Fibroblast of the conjunctiva (primary cell): ENCODE data around the gene TXNDC2.
"Not testable (repeated sequence)": the region's sequence is repeated elsewhere in the genome, so short reads cannot be mapped to it uniquely, and the experiment has no call there.

Experiments used
- DNase-seq: peaks from one replicate; pipeline ENCODE4 v3.0.0-alpha.2; 2010; ENCODE audit warnings: low read depth

The TXNDC2 gene

DNA sequence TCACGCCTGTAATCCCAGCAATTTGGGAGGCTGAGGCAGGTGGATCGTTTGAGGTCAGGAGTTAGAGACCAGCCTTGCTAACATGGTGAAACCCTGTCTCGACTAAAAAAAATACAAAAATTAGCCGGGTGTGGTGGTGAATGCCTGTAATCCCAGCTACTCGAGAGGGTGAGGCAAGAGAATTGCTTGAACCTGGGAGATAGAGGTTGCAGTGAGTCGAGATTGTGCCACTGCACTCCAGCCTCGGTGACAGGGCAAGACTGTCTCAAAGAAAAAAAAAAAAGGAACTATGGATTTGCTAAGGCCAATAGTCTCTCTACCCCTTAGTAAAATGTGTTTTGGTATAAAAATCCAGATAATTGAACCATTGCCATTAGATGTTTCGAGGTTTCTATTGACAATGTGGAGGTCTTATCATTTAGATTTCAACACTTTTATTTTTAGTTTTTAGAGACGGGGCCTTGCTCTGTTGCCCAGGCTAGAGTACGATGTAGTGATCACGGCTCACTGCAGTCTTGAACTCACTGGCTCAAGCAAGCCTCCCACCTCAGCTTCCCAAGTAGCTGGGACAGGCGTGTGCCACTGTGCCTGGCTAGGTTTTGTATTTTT, 1.1 kb upstream of the TXNDC2 start:
- no peak for DNase-seq

DNA sequence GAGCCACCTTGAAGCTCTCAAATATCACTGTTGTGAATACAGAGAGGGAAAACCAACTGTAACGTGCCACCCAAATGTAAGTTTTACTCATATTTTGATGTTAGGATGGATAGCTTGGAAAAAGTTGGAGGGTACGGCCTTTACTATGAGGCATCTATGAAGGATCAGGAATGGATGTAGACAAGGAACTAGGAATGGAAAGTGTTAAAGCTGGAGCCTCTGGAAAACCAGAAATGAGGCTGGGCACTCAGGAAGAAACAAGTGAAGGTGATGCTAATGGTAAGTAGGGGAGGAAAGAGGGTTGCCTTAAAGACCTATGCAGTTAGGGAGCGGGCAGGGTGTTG, 204 bp downstream of the TXNDC2 start:
- DNase-seq: no peak

DNA sequence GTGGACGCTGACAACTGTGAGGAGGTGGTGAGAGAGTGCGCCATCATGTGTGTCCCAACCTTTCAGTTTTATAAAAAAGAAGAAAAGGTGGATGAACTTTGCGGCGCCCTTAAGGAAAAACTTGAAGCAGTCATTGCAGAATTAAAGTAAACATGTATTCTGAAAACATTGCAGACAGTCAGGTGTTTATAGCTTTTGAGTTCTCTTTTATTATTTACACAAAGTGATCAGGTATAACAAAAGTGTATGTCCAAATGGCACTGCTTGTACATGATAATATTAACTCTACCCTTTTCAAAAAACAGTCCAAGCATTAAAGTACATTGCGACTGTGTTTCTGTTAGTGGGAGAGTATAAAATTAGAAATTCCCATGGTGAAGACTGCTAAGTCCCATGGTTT, 2.2 kb downstream of the TXNDC2 start:
- DNase-seq: no peak

DNA sequence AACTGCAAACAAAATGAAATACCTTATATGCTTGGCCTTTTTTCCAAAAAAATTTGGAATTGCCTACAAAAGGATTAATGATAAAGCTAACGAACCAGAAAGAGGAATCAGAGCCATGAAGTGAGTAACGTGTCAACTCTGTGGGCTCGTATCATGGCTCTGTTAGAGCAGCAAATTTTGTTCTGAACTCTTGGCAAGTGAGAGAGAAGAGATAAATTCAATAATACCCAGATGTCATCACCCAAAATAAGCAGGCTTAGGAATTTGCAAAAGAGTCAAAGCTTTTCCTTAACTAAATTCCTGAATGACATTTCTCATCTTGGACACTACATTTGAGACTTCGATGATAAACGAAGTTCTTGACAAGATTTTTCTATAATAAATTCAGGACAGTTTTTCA, 4.4 kb downstream of the TXNDC2 start:
- DNase-seq: no peak

DNA sequence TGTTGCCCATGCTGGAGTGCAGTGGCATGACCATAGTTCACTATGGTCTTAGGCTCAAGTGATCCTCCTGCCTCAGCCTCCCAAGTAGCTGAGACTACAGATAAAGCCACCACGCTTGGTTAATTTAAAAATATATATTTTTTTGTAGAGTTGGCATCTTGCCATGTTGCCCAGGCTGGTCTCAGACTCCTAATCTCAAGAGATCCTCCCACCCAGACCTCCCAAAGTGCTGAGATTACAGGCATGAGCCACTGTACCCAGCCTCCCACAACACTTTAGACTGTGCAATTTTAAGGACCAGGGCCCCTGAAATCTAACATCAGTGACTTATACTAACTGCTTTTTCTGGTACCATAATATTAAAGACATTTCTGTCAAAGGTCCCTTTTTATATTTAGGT, 5.2 kb downstream of the TXNDC2 start:
- no peak for DNase-seq

DNA sequence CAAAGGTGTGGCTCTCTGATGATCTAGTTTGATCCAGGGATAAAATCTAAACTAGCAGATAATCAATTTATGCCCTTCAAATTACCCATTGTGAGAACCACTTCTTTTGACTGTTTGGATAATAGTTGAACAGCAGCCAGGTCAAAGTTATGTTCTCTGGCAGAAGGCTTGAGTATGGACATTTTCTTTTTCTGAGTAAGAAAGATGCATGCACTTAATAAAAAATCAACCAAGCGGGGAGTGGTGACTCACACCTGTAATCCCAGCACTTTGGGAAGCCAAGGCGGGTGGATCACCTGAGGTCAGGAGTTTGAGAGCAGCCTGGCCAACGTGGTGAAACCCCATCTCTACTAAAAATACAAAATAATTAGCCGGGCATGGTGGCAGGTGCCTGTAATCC, 5.7 kb downstream of the TXNDC2 start:
- not testable (repeated sequence) for DNase-seq

DNA sequence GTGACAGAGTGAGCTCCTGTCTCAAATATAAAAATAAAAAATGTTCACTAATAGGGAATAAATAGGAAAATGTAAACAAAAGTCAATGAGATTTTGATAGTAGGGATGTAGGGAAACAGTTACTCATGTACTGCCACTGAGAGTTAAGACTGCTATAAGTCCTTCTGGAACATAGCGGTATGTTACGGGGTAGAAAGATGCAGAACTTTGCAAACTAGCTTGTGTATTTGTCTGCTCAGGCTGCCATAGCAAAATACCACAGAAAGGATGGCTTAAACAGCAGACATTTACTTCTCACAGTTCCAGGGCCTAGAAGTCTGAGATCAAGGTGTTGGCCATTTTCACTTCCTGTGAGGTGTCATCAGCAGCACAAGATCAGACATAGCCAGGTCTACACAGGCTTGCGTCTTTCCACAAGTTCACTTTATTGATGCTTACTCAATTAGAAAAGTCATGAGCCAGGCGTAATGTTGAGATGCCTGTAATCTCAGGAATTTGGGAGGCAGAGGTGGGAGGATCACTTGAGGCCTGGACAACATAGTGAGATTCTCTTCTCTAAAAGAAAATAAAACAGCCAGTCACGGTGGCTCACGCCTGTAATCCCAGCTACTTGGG, 8.8 kb downstream of the TXNDC2 start:
- DNase-seq: no peak

DNA sequence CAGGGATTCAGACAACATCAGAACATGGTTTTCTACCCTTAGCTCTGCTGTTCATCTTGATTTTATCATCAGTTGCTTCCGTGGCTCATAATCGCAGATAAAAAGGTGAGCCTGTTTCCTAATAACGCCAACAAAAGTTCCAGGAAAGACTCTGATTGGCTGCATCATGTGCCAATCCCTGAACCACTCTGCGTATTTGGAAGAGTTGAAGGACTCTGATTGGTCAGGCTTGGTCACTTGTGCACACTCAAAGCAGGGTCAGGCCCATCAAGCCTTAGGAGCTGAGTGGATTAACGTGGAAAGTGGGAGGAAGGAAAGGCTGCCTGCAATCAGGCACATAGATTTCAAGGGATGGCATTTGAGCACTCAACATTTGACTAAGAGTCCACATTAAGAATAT, 11.4 kb downstream of the TXNDC2 start:
- no peak for DNase-seq

DNA sequence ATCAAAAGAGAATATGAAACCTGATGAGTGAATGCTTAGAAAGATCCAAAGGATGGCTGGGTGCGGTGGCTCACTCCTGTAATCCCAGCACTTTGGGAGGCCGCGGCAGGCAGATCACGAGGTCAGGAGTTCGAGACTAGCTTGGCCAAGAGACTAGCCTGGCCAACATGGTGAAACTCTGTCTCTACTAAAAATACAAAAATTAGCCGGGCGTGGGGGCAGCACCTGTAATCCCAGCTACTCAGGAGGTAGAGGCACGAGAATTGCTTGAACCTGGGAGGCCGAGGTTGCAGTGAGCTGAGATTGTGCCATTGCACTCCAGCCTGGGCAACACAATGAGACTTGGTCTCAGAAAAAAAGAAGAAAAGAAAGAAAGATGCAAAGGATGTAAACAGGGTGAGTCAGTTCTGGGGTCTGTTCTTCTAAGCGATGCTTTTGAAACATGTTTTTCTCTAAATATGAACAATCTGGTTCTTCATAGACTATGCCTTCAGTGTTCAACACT, 12.1 kb downstream of the TXNDC2 start:
- not testable (repeated sequence) for DNase-seq

DNA sequence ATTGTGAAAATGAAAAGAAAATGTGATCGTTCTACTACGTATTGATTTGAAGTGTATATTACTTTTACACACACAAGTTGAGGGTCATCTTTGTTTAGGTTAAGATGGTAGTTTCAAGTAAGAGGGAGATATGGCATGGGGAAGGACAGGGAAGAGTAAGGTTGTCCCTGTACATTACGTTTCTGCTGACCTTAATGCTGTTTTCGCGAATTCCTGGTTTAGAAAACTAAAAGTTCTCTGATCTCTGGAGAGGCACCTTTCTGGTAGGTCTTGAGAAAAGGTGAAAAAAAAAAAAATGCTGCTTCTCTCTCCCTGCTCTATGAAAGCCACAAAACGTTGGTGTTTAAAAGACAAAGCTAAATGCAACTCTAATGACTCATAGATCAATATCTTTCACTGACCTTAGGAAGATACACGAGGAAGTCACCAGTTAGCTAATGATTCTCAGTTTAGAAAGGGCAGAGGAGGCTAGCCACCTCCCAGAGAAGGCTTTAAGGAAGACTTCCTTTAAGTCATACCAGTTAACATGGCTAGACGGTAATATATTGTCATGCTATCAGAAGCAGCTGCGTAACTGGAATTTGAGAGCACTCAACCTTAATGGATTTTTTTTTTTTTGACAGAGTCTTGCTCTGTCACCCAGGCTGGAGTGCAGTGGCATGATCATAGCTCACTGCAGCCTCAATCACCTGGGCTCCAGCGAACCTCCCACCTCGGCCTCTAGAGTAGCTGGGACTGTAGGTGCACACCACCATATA, 13.2 kb downstream of the TXNDC2 start:
- DNase-seq: no peak

DNA sequence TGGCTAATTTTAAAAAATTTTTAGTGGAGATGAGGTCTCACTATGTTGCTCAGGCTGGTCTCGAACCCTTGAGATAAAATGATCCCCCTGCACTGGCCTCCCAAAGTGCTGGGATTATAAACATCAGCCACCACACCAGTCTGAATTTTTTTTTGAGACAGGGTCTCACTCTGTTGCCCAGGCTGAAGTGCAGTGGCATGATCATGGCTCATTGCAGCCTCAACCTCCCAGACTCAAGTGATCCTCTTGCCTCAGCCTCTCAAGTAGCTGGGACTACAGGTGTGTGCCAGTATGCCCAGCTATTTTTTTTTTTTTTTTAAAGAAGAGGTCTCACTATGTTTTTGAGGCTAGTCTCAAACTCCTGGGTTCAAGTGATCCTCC, 13.8 kb downstream of the TXNDC2 start:
- DNase-seq: not testable (repeated sequence)

DNA sequence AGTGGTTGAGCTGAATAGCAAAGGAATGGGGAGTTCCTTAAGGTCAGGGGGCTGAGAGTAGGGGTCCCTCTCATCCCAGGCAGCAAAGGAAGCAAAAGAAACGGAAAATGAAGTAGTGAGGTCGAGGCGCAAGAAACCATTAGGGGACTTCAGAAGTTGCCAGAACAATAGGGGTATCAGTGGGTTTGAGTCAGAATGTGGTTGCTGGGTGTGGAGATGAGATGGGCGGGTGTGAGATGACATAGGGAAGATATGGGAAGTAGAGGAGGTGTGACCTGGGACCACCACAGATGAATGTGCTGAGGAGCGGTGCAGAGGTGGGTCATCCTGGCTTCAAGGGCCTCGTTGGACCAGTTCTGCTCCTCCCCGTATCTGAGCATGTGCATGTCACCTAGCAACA, 14.9 kb downstream of the TXNDC2 start:
- DNase-seq: no peak

DNA sequence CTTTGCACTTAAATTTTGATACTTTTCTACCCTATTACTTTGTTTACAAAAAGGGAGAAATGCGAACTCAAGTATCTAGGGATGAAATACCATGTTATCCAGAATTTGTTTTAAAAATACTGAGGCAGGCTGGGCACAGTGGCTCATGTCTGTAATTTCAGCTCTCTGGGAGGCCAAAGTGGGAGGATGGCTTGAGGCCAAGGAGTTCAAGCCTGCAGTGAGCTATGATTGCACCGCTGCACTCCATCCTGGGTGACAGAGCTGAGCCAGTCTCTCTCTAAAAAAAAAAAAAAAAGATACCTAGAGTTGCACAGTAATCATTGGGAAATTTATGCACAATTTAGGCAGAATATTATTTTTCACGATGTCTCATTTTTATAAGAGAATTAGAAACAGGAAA, 15.6 kb downstream of the TXNDC2 start:
- DNase-seq: no peak

DNA sequence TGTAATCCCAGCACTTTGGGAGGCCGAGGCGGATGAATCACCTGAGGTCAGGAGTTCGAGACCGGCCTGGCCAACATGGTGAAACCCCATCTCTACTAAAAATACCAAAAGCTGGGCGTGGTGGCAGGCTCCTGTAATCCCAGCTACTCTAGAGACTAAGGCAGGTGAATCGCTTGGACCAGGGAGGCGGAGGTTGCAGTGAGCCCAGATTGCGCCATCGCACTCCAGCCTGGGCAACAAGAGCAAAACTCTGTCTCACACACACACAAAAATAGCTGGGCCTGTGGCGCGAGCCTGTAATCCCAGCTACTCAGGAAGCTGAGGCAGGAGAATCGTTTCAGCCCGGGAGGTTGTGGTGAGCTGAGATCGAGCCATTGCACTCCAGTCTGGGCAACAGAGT, 16.5 kb downstream of the TXNDC2 start:
- DNase-seq: not testable (repeated sequence)

DNA sequence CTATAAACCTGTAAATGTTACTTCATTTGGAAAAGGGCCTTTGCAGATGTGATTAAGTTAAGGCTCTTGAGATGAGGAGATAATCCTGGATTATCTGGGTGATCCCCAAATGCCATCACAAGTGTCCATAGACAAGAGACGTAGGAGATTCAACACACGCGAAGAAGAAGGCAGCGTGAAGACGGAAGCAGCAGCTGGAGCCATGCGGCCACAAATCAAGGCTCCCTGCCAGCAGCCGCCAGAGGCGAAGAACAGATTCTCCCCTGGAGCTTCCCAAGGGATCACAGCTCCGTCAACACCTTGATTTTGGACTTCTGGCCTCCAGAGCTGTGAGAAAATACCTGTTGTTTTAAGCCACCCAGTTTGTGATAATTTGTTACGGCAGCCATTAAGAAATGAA, 17.1 kb downstream of the TXNDC2 start:
- no peak for DNase-seq

DNA sequence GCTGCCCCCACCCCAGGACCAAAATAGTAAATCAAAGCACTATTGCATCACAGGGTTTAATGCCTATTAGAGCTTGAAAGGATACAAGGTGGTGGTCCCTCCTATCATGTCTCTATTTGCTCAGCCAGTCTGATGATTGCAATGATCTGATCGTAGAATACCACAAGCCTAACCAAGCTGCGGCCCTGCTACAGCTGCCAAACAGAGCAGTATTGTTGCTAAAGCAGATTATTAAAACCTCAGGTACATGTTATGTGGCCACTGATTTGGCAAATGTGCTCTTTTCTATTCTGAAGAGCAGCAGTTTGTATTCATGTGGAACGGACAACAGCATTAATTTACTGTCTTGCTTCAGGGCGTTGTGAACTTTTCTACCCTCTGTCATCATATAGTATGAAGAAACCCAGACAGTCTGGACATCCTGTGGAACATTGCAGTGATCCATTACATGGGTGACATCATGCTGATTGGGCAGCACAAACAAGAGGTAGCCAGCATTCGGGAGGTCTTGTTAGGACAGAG, 19.7 kb downstream of the TXNDC2 start:
- DNase-seq: no peak

DNA sequence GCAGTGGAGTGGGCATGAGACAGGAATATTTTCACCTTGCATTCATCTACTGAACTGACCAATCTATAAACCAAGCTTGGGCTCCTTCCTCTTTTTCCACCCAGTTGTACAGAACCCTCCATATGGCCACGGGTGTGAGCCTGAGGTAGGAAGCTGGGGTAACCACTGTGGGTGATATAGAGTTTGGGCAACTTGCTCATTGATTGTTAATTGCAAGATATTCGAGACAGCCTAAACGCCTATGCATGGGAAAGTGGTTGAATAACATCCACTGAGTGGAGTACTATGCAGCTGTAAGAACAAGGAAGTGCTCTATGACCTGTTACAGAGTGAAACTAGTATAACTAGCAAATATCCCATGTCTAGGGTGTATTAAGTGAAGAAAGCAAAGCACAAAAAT, 20.7 kb downstream of the TXNDC2 start:
- no peak for DNase-seq

DNA sequence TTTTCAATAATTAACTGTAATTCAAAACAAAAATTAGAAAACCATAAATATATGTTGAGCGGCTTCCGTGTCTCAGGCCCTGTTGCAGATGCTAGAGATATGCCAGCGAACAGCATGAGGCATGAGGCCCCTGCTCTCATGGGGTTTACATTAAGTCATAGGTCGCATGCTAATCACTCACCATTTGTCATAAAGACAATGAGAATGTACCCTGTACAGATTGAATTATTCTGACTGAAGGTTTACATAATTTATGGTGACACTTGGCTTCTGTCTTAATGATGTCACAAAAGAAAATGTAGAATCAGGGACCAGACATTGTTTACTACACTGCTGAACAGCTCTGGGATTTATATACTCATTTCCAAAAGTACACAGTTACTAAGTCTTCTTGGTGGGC, 22.1 kb downstream of the TXNDC2 start:
- DNase-seq: no peak

DNA sequence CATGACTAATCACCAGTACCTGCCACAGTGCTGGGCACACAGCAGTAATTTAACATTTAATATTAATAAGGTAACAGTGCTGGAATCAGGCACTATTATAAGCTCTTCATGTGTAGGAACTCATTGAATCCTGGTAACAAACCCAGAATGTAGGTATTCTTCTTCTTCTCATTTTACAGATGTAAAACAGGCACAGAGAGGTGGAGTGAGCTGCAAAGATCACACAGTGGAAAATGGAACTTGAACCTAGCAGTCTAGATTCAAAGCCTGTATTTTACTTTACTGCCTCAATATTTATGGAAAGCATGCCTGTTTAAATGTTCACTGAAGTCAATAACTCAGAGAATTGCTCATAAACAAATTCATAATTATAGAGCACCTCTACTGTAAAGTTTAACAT, 24.3 kb downstream of the TXNDC2 start:
- DNase-seq: no peak

DNA sequence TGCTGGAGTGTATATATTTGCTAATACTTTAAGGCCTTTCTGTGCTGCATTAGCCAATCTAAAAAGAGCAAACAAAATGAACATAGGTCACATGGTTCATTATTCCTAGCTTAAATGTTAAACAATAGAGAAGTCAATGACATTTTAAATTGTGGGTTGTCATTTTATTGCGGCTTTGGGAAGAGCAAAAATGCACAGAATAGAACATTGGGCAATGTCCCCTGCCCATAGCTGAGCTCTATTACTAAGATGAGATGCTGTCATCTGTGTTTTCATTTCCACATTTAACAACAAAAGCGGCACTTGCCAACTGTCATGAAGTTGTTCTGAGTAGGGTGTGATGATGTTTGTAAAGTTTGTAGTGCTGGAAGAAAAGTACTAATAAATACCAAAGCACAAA, 24.9 kb downstream of the TXNDC2 start:
- DNase-seq: no peak

DNA sequence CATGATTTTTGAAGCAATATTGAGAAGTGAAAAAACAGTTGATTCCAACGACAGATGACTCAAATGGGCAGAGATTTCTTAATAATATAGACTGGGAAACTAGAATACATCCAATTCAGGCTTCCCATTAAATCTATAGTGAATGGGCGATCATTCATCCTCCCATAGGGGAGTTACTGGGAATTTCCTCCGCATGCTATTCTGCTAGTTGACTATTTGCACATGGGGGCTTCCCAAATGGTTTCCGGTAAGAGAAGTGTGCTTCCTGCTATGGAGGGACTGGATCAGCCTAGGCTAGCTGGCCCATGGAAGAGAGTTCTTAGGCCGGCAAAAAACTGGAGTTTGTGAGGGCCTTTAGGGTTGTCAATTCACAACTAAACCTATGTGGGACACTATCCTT, 25.5 kb downstream of the TXNDC2 start:
- no peak for DNase-seq

DNA sequence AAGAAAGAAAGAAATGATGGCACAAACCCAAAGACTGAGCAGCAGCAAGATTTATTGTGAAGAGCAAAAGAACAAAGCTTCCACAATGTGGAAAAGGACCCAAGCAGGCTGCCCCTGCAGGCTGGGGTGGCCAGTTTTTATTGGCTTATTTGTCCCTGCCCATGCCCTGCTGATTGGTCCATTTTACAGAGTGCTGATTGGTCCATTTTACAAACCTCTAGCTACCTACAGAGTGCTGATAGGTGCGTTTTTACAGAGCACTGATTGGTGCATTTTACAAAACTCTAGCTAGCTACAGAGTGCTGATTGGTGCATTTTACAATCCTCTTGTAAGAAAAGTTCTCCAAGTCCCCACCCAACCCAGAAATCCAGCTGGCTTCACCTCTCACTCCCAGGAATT, 26.5 kb downstream of the TXNDC2 start:
- DNase-seq: not testable (repeated sequence)

DNA sequence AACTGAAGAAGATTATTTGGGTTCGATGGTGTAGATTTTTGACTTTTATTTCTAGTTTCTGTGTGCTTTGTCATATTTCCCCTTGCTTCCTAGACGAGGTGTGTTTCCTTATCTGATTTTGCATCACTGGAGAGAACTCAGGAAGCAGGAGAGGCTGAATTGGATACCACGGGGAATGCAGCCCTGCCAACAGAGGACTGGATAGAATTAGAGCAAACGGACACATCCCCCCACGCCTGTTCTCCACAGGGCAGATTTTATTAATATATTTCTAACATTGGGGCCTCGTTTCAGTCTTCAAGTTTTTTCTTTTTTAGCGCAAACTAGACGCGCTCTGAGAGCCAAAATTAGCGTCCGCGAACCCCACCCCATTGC, 27.4 kb downstream of the TXNDC2 start:
- DNase-seq: no peak
